PFSK-1 (cell line): Measurements from ENCODE around the gene CASQ1.

Experiments
- FOXP2 ChIP-seq: optimal IDR thresholded peaks from 2 replicates; pipeline ENCODE3; 2011; ENCODE audit warnings: borderline replicate concordance, control low read depth, inconsistent platforms; ENCODE audit not compliant: insufficient read depth; ENCODE audit errors: extremely low read length, extremely low read depth
- POLR2AphosphoS5 ChIP-seq: IDR thresholded peaks from 2 replicates; pipeline ENCODE4 v1.6.1; 2012; ENCODE audit warnings: low read depth, mild to moderate bottlenecking, control low read depth, low read length, moderate library complexity
- REST ChIP-seq, 2 experiments: IDR thresholded peaks; 2 replicates each; pipeline versions ENCODE4 v1.6.1 to v1.8.0; 2011 to 2012; ENCODE audit warnings: low read depth in 2 of 2, low read length in 2 of 2, control low read depth in 1 of 2, inconsistent platforms in 1 of 2, mild to moderate bottlenecking in 1 of 2, moderate library complexity in 1 of 2; ENCODE audit not compliant: insufficient read depth in 1 of 2
- SIN3A ChIP-seq: IDR thresholded peaks from 2 replicates; pipeline ENCODE4 v1.6.1; 2012; ENCODE audit warnings: mild to moderate bottlenecking, low read length, moderate library complexity, borderline replicate concordance; ENCODE audit not compliant: insufficient read depth
- TAF1 ChIP-seq: IDR thresholded peaks from 2 replicates; pipeline ENCODE4 v1.6.1; 2012; ENCODE audit warnings: low read length, control low read depth, borderline replicate concordance; ENCODE audit not compliant: insufficient read depth

DNA sequence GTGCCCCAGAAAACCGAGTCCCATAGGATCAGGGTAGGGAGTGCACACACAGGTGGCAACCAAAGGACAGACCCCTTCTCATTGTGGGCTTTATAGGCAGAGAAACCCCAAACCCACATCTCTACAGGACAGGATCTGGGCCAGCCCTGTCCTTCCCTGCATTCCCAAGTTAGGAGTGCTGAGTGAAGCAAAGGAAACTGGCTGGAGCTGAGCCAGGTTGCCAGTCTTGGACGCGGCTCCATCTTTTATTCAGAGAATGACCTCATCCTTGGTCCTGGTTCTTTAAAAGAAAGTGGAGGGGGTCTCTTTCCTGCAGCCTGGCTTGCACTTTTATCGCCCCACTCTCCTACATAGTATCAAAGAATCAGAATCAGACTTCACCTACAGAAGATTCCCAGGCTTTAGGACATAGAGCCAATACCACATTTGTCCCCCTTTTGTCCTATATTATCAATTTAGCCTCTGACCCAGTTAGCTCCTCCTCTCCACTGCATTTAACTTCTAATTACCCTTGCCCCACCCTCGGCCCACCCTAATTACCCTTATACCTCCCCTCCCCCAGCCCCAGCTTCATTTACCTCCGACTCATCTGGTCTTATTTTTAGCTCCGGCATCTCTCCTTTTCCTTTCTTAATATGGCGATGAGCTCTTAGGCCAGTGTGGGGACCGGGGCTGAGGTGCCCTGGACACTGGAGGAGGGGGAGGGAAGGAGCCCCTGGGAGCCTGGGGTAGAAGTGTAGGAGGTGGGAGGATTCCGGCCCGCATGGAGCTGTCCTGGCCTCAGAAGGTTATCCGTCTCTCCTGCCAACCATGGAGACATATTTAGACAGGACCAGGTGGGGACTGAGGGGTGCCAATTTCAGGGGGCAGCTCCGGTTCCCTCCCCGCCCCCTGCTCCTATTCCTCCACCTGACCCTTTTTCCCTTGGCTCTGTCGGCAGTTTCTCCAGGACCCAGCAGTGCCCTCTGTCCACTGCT is at the start of gene CASQ1:
- no peak for TF ChIP-seq SIN3A
- no peak for TF ChIP-seq REST (IDR thresholded peaks at IDR 0.05; ENCODE audit: insufficient read depth in 1 of 2, low read depth in 2 of 2, low read length in 2 of 2)
- no peak for TF ChIP-seq TAF1
- no peak for TF ChIP-seq POLR2AphosphoS5
- no peak for TF ChIP-seq FOXP2
